ENCODE measurements around the gene NTHL1.

DNA sequence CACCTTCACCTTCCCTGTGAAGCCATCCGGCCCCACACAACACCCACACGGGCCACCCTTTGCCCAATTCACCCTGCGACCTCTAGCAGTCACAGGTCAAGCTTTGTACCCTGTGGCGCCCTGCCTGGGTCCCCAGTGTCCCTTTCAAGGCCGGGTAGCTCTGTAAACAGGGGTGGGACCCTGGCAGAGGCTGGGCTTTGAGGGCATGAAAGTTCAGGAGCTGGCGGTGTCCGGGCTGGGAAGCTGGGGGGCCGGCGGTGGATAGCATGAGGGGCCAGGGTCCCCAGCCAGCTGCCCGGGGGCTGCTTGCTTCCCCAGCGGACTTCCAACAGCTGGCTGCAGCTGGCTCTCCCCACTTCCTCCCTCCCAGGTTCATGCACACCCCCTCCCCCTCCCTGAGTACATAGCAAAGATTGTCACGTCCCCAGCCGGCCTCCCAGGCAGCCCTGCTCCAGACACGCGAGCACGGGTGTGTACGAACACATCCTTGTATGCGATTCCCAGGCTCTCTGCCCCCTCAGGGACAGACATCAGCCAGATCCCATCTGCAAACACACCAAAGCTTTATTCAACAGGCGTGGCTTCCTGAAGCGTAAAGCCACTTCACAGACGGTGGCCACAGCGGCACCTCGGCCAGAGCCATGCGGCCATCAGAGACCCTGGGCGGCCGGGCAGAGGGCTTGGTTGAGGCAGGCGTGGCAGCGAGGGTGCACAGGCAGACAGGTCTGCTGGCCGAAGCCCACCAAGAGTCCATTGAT, 8.2 kb downstream of the NTHL1 start:
- TF ChIP-seq HOXA7 (CRISPR knock-in tag; IDR thresholded peaks at IDR 0.05; ENCODE audit: borderline replicate concordance) (no peak), ZNF596 (tag by site-specific recombination; IDR thresholded peaks at IDR 0.05) (no peak), FEZF1 (tag by site-specific recombination; IDR thresholded peaks at IDR 0.05) (no peak), YY1 (tag by site-specific recombination; IDR thresholded peaks at IDR 0.05) (no peak), CTCF (tag by site-specific recombination; IDR thresholded peaks at IDR 0.05) (no peak), ZNF510 (tag by site-specific recombination; IDR thresholded peaks at IDR 0.05; ENCODE audit: insufficient replicate concordance) (no peak), ZNF114 (tag by site-specific recombination; IDR thresholded peaks at IDR 0.05) (no peak), ZNF529 (tag by site-specific recombination; IDR thresholded peaks at IDR 0.05; ENCODE audit: insufficient replicate concordance) (no peak), ZSCAN30 (tag by site-specific recombination; IDR thresholded peaks at IDR 0.05) (no peak), ZNF555 (tag by site-specific recombination; conservative IDR thresholded peaks at IDR 0.05) (no peak)
- TF ChIP-seq, protein P1, sequence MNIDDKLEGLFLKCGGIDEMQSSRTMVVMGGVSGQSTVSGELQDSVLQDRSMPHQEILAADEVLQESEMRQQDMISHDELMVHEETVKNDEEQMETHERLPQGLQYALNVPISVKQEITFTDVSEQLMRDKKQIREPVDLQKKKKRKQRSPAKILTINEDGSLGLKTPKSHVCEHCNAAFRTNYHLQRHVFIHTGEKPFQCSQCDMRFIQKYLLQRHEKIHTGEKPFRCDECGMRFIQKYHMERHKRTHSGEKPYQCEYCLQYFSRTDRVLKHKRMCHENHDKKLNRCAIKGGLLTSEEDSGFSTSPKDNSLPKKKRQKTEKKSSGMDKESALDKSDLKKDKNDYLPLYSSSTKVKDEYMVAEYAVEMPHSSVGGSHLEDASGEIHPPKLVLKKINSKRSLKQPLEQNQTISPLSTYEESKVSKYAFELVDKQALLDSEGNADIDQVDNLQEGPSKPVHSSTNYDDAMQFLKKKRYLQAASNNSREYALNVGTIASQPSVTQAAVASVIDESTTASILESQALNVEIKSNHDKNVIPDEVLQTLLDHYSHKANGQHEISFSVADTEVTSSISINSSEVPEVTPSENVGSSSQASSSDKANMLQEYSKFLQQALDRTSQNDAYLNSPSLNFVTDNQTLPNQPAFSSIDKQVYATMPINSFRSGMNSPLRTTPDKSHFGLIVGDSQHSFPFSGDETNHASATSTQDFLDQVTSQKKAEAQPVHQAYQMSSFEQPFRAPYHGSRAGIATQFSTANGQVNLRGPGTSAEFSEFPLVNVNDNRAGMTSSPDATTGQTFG (tag by site-specific recombination; IDR thresholded peaks at IDR 0.05; ENCODE audit: borderline replicate concordance): no peak
- TF ChIP-seq, protein P2, sequence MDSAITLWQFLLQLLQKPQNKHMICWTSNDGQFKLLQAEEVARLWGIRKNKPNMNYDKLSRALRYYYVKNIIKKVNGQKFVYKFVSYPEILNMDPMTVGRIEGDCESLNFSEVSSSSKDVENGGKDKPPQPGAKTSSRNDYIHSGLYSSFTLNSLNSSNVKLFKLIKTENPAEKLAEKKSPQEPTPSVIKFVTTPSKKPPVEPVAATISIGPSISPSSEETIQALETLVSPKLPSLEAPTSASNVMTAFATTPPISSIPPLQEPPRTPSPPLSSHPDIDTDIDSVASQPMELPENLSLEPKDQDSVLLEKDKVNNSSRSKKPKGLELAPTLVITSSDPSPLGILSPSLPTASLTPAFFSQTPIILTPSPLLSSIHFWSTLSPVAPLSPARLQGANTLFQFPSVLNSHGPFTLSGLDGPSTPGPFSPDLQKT (IDR thresholded peaks at IDR 0.05; ENCODE audit: borderline replicate concordance, low read depth, low read length): no peak
- TF ChIP-seq, protein P3, sequence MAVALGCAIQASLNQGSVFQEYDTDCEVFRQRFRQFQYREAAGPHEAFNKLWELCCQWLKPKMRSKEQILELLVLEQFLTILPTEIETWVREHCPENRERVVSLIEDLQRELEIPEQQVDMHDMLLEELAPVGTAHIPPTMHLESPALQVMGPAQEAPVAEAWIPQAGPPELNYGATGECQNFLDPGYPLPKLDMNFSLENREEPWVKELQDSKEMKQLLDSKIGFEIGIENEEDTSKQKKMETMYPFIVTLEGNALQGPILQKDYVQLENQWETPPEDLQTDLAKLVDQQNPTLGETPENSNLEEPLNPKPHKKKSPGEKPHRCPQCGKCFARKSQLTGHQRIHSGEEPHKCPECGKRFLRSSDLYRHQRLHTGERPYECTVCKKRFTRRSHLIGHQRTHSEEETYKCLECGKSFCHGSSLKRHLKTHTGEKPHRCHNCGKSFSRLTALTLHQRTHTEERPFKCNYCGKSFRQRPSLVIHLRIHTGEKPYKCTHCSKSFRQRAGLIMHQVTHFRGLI (tag by site-specific recombination; IDR thresholded peaks at IDR 0.05): no peak
